ENCODE results near the gene LIPF. TPM values are rescaled to one million over a fixed set of nuclear protein-coding genes. Genes with fewer than 3 reads are reported as not detected.

Gene LIPF
- total and polyA plus RNA-seq, 2 experiments from 2014 or later: not detected

DNA sequence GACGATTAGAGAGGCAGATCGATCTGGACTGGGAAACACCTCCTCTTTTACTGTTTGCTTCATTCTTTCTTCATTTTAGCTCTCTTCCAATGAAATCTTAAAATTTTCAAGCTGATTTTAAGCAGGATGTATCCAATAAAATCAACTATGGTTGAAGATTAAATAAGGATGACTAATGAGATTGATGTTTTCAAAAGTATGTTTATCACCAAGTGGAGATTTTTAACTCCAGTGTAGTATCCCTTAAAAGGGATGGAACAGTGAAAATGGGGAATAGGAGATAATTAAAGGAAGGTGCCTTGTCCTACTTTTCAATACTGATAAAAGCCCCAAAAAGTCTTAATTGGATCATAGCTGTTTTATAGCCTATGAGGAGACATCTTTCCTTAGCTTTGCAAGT is 11.6 kb upstream of the LIPF start (continued):
- TF ChIP-seq, protein P1, sequence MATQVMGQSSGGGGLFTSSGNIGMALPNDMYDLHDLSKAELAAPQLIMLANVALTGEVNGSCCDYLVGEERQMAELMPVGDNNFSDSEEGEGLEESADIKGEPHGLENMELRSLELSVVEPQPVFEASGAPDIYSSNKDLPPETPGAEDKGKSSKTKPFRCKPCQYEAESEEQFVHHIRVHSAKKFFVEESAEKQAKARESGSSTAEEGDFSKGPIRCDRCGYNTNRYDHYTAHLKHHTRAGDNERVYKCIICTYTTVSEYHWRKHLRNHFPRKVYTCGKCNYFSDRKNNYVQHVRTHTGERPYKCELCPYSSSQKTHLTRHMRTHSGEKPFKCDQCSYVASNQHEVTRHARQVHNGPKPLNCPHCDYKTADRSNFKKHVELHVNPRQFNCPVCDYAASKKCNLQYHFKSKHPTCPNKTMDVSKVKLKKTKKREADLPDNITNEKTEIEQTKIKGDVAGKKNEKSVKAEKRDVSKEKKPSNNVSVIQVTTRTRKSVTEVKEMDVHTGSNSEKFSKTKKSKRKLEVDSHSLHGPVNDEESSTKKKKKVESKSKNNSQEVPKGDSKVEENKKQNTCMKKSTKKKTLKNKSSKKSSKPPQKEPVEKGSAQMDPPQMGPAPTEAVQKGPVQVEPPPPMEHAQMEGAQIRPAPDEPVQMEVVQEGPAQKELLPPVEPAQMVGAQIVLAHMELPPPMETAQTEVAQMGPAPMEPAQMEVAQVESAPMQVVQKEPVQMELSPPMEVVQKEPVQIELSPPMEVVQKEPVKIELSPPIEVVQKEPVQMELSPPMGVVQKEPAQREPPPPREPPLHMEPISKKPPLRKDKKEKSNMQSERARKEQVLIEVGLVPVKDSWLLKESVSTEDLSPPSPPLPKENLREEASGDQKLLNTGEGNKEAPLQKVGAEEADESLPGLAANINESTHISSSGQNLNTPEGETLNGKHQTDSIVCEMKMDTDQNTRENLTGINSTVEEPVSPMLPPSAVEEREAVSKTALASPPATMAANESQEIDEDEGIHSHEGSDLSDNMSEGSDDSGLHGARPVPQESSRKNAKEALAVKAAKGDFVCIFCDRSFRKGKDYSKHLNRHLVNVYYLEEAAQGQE (IDR thresholded peaks at IDR 0.05; ENCODE audit: unreplicated experiment): no peak
- TF ChIP-seq ZNF114 (CRISPR knock-in tag; IDR thresholded peaks at IDR 0.05): no peak
- TF ChIP-seq ZNF331 (CRISPR knock-in tag; IDR thresholded peaks at IDR 0.05; ENCODE audit: low read depth): no peak
- TF ChIP-seq JUNB (IDR thresholded peaks at IDR 0.05; ENCODE audit: unreplicated experiment): no peak

DNA sequence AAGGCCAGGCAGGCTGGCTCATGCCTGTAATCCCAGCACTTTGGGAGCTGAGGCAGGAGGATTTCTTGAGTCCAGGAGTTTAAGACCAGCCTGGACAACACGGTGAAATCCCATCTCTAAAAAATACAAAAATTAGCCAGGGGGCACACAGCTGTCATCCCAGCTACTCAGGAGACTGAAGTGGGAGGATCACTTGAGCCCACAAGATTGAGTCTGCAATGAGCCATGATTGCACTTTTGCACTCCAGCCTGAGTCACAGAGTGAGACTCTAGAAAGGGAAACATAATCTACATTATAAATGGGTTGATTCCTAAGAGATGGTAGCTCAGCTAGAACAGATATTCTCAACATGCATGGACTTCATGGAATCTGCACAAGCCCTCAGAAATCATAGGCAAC is 6.3 kb upstream of the LIPF start:
- Histone ChIP-seq H3F3A (replicated peaks; ENCODE audit: low read depth) (no peaks in the 10 kb centered on the region), H3K9me2 (ENCODE audit: insufficient read depth) (no peaks in the 10 kb centered on the region), H2AFZ (no peak overlapping the region), H3K4me3 (no peak overlapping the region), H3K36me3 (ENCODE audit: insufficient read depth) (no peaks in the 10 kb centered on the region), H3K4me1 (ENCODE audit: insufficient read depth) (no peaks in the 10 kb centered on the region), H3K27me3 (ENCODE audit: insufficient read depth) (no peaks in the 10 kb centered on the region), H3K27ac (ENCODE audit: low read depth) (no peak overlapping the region), H3K4me2 (no peak overlapping the region), H3K79me2 (replicated peaks; ENCODE audit: insufficient read depth) (no peaks in the 10 kb centered on the region), H4K20me1 (replicated peaks; ENCODE audit: insufficient read depth) (no peaks in the 10 kb centered on the region)
- no peak for DNase-seq (ENCODE audit: low spot score)
- H3K36me3 Mint-ChIP-seq (ENCODE audit: low read depth): no peaks in the 10 kb centered on the region
- no peaks in the 10 kb centered on the region for H3K9me3 Mint-ChIP-seq
- ATAC-seq: no peak
- H3K4me3 Mint-ChIP-seq: no peak overlapping the region
- no peaks in the 10 kb centered on the region for H3K27me3 Mint-ChIP-seq (ENCODE audit: insufficient read depth, low read depth, poor library complexity)
- TF ChIP-seq ZNF331 (CRISPR knock-in tag; IDR thresholded peaks at IDR 0.05; ENCODE audit: low read depth) (no peak), NANOG (IDR thresholded peaks at IDR 0.05; ENCODE audit: borderline replicate concordance) (no peak), JUNB (IDR thresholded peaks at IDR 0.05; ENCODE audit: unreplicated experiment) (no peak), STAT1 (IDR thresholded peaks at IDR 0.05; ENCODE audit: unreplicated experiment) (no peak), EZH2phosphoT487 (IDR thresholded peaks at IDR 0.05; ENCODE audit: unreplicated experiment) (no peak), CREB1 (CRISPR knock-in tag; IDR thresholded peaks at IDR 0.05; ENCODE audit: low read depth) (no peak), POLR2AphosphoS5 (IDR thresholded peaks at IDR 0.05; ENCODE audit: low read depth) (no peak)
- TF ChIP-seq, protein P2, sequence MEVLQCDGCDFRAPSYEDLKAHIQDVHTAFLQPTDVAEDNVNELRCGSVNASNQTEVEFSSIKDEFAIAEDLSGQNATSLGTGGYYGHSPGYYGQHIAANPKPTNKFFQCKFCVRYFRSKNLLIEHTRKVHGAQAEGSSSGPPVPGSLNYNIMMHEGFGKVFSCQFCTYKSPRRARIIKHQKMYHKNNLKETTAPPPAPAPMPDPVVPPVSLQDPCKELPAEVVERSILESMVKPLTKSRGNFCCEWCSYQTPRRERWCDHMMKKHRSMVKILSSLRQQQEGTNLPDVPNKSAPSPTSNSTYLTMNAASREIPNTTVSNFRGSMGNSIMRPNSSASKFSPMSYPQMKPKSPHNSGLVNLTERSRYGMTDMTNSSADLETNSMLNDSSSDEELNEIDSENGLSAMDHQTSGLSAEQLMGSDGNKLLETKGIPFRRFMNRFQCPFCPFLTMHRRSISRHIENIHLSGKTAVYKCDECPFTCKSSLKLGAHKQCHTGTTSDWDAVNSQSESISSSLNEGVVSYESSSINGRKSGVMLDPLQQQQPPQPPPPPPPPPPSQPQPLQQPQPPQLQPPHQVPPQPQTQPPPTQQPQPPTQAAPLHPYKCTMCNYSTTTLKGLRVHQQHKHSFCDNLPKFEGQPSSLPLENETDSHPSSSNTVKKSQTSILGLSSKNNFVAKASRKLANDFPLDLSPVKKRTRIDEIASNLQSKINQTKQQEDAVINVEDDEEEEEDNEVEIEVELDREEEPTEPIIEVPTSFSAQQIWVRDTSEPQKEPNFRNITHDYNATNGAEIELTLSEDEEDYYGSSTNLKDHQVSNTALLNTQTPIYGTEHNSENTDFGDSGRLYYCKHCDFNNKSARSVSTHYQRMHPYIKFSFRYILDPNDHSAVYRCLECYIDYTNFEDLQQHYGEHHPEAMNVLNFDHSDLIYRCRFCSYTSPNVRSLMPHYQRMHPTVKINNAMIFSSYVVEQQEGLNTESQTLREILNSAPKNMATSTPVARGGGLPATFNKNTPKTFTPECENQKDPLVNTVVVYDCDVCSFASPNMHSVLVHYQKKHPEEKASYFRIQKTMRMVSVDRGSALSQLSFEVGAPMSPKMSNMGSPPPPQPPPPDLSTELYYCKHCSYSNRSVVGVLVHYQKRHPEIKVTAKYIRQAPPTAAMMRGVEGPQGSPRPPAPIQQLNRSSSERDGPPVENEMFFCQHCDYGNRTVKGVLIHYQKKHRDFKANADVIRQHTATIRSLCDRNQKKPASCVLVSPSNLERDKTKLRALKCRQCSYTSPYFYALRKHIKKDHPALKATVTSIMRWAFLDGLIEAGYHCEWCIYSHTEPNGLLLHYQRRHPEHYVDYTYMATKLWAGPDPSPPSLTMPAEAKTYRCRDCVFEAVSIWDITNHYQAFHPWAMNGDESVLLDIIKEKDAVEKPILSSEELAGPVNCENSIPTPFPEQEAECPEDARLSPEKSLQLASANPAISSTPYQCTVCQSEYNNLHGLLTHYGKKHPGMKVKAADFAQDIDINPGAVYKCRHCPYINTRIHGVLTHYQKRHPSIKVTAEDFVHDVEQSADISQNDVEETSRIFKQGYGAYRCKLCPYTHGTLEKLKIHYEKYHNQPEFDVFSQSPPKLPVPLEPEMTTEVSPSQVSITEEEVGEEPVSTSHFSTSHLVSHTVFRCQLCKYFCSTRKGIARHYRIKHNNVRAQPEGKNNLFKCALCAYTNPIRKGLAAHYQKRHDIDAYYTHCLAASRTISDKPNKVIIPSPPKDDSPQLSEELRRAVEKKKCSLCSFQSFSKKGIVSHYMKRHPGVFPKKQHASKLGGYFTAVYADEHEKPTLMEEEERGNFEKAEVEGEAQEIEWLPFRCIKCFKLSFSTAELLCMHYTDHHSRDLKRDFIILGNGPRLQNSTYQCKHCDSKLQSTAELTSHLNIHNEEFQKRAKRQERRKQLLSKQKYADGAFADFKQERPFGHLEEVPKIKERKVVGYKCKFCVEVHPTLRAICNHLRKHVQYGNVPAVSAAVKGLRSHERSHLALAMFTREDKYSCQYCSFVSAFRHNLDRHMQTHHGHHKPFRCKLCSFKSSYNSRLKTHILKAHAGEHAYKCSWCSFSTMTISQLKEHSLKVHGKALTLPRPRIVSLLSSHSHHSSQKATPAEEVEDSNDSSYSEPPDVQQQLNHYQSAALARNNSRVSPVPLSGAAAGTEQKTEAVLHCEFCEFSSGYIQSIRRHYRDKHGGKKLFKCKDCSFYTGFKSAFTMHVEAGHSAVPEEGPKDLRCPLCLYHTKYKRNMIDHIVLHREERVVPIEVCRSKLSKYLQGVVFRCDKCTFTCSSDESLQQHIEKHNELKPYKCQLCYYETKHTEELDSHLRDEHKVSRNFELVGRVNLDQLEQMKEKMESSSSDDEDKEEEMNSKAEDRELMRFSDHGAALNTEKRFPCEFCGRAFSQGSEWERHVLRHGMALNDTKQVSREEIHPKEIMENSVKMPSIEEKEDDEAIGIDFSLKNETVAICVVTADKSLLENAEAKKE (CRISPR knock-in tag; IDR thresholded peaks at IDR 0.05): no peak
- TF ChIP-seq, protein P3, sequence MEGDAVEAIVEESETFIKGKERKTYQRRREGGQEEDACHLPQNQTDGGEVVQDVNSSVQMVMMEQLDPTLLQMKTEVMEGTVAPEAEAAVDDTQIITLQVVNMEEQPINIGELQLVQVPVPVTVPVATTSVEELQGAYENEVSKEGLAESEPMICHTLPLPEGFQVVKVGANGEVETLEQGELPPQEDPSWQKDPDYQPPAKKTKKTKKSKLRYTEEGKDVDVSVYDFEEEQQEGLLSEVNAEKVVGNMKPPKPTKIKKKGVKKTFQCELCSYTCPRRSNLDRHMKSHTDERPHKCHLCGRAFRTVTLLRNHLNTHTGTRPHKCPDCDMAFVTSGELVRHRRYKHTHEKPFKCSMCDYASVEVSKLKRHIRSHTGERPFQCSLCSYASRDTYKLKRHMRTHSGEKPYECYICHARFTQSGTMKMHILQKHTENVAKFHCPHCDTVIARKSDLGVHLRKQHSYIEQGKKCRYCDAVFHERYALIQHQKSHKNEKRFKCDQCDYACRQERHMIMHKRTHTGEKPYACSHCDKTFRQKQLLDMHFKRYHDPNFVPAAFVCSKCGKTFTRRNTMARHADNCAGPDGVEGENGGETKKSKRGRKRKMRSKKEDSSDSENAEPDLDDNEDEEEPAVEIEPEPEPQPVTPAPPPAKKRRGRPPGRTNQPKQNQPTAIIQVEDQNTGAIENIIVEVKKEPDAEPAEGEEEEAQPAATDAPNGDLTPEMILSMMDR (conservative IDR thresholded peaks at IDR 0.05; ENCODE audit: low read depth in 2 of 2): no peak
- TF ChIP-seq, protein P4, sequence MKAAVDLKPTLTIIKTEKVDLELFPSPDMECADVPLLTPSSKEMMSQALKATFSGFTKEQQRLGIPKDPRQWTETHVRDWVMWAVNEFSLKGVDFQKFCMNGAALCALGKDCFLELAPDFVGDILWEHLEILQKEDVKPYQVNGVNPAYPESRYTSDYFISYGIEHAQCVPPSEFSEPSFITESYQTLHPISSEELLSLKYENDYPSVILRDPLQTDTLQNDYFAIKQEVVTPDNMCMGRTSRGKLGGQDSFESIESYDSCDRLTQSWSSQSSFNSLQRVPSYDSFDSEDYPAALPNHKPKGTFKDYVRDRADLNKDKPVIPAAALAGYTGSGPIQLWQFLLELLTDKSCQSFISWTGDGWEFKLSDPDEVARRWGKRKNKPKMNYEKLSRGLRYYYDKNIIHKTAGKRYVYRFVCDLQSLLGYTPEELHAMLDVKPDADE (IDR thresholded peaks at IDR 0.05): no peak
- H3K27ac Mint-ChIP-seq: no peak overlapping the region
- no peaks in the 10 kb centered on the region for H3K4me1 Mint-ChIP-seq
